A172 (cell line): Measurements from ENCODE around the gene CCDC59. TPM values are rescaled to one million over a fixed set of nuclear protein-coding genes. Genes with fewer than 3 reads are reported as not detected.
A peak's percentile ranks its signal among the peaks of the same experiment; 100 is the strongest.
"Not testable (repeated sequence)": the region's sequence is repeated elsewhere in the genome, so short reads cannot be mapped to it uniquely, and the experiment has no call there.

ENCODE experiments used
- DNase-seq: peaks from one replicate; pipeline ENCODE4 v3.0.0-alpha.2; 2015; ENCODE audit warnings: low spot score
- total RNA-seq: library from RNA; depleted of rRNA; stranded (reverse); fragments of >200 nt; shearing (Covaris generic); gene quantifications from 2 replicates; pipeline ENCODE4 v1.2.3, GENCODE V29; 2014; rRNA removed

The CCDC59 gene, protein sequence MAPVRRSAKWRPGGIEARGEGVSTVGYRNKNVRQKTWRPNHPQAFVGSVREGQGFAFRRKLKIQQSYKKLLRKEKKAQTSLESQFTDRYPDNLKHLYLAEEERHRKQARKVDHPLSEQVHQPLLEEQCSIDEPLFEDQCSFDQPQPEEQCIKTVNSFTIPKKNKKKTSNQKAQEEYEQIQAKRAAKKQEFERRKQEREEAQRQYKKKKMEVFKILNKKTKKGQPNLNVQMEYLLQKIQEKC
- 82.9 and 139 TPM in 2 replicates for total RNA-seq

GRCh38 chr12:82358200-82359114, at the start of gene CCDC59, which contains the start of gene METTL25:
CCDC59 (minus strand) TSS chr12:82358387; CDS start chr12:82358376, 11 bp downstream.
METTL25 (plus strand) TSS chr12:82358529; CDS start chr12:82358566, 37 bp downstream.
- peak; percentile 97 for DNase-seq

DNA sequence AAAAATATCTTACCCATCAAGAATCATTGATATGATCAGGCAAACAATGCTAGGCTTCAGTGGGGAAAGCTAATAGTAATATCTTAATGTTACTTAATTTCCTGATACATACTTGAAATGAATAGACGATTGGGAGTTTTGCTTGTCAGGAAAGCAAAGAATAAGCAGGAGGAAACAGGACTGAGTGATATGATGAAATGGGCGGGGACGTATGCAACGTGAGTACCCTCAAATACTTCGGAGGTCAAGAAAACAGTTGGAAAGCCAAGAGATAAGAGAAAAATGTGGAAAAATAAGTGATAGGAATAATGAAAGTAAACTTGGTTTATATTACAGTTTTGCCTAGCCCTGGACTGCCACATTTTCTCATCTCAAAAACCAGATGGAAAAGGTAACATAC, 49.3 kb upstream of the CCDC59 start:
- no peak for DNase-seq

GRCh38 chr12:82406651-82407050, 48.5 kb upstream of the CCDC59 start:
- DNase-seq: no peak

DNA sequence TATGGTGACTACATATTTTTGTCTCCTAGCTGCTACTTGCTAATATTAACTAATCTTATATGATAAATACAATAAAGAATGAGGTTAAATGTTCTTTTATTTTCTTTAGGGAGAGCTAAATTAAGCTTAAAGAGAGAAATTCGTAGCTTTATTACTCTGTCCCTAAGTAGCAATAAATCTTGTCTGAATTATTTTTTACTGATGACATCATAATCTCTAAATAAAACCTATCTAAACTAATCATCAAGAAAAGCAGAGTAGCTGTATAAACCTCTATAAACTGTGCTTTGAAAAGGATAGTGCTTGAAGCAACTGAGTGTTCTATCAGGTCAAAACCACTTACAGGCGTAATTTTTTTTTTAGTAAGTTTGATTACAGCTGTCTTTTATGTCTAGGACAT, 42.6 kb upstream of the CCDC59 start:
- no peak for DNase-seq

GRCh38 chr12:82398879-82399278, 40.7 kb upstream of the CCDC59 start:
- no peak for DNase-seq

- DNase-seq: peak; percentile 20
Observed at GRCh38 chr12:82383930-82384552, 25.9 kb upstream of the CCDC59 start.

DNA sequence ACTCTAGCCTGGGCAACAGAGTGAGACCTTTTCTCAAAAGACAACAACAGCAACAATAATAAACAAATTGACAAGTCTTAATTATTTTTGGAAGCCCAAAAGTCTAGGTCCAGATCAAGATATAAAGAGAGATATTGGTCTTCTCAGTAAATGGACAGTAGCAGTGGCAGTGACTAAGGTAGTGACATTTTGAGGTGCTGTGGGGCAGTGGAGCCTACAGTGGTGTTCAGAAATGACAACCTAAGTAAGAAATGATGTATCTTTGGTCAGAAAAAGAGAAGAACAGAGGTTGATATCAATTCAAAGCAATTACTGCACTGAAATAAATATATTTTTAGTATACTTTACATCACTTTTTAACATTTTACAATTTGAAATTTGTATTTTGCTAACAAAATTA, 20.8 kb upstream of the CCDC59 start:
- no peak for DNase-seq

GRCh38 chr12:82375201-82375600, 17.0 kb upstream of the CCDC59 start:
- no peak for DNase-seq

- DNase-seq: no peak
Observed at GRCh38 chr12:82366197-82366596, 8.0 kb upstream of the CCDC59 start.

- DNase-seq: no peak
Observed at GRCh38 chr12:82363990-82364389, 5.8 kb upstream of the CCDC59 start.

GRCh38 chr12:82361461-82361915, 3.3 kb upstream of the CCDC59 start:
- DNase-seq: no peak

DNA sequence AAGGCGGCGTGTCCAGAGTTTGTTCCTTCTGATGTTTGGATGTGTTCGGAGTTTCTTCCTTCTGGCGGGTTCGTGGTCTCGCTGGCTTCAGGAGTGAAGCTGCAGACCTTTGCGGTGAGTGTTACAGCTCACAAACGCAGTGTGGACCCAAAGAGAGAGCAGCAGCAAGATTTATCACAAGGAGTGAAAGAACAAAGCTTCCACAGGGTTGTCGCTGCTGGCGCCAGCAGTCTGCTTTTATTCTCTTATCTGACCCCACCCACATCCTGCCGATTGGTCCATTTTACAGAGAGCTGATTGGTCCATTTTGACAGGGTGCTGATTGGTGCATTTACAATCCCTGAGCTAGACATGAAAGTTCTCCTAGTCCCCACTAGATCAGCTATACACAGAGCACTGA, 2.6 kb upstream of the CCDC59 start:
- not testable (repeated sequence) for DNase-seq

GRCh38 chr12:82359115-82359478, 910 bp upstream of the CCDC59 start:
- DNase-seq: no peak

GRCh38 chr12:82357845-82358199, 365 bp downstream of the CCDC59 start:
- peak; percentile 1 for DNase-seq

- no peak for DNase-seq
Observed at GRCh38 chr12:82357340-82357739, 847 bp downstream of the CCDC59 start.

GRCh38 chr12:82351390-82351789, 6.8 kb downstream of the CCDC59 start:
- no peak for DNase-seq

GRCh38 chr12:82350161-82350560, 8.0 kb downstream of the CCDC59 start:
- DNase-seq: no peak

DNA sequence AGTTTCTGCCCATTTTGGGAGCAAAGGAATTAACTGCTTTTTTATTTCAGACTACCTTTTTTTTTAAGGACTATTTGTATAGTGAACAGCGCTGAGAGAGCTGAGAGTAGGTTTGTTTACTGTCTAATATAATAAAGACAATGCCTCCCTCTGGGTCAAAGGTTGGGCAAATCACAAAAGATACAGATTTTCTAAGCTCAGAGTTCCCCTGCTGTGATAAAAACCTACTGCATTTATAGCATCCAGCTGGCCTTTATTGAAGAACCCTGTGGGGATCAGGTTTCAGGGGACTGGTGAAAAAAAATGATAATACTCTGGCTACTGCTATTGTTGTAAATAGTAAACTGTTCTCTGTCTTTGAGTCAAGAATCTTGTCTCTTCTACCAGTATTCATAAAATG, 28.7 kb downstream of the CCDC59 start:
- no peak for DNase-seq

GRCh38 chr12:82327861-82328260, 30.3 kb downstream of the CCDC59 start:
- no peak for DNase-seq

- peak; percentile 22 for DNase-seq
Observed at GRCh38 chr12:82326905-82327503, 31.2 kb downstream of the CCDC59 start.

- no peak for DNase-seq
Observed at GRCh38 chr12:82325540-82326336, 32.4 kb downstream of the CCDC59 start.
